ENCODE measurements around the gene MYO9B.
A peak's percentile ranks its signal among the peaks of the same experiment; 100 is the strongest.
"Not testable (repeated sequence)": the region's sequence is repeated elsewhere in the genome, so short reads cannot be mapped to it uniquely, and the experiment has no call there.

MYO9B gene

GRCh38 chr19:17138052-17138846 lies 62.7 kb downstream of the MYO9B start:
- peak in 1 of 51 donors; percentile 12 for DNase-seq

DNA sequence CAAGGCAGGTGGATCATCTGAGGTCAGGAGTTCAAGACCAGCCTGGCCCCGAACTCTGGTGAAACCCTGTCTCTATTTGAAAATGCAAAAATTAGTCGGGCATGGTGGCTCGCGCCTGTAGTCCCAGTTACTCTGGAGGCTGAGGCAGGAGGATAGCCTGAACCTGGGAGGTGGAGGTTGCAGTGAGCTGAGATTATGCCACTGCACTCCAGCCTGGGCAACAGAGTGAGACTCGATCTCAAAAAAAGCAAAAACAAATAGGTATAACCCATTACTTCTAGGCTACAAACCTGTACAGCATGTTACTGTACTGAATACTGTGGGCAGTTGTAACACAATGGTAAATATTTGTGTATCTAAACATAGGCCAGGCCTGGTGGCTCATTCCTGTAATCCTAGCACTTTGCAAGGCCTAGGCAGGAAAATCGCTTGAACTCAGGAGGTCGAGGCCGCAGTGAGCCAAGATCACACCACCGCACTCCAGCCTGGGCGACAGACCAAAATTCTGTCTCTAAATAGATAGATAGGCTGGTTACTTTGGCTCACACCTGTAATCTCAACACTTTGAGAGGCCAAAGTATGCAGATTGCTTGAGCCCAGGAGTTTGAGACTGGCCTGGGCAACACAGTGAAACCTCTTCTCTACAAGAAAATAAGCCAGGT lies 63.5 kb downstream of the MYO9B start:
- DNase-seq = no peak

DNA sequence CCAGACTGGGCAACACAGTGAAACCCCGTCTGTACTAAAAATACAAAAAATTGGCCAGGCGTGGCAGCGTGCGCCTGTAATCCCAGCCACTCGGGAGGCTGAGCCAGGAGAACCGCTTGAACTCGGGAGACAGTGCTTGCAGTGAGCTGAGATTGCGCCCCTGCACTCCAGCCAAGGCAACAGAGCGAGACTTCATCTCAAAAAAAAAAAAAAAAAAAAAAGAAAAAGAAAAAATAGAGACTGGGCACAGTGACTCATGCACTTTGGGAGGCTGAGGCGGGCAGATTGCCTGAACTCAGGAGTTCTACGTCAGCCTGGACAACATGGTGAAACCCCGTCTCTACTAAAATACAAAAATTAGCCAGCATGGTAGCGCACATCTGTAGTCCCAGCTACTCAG lies 69.2 kb downstream of the MYO9B start:
- DNase-seq = peak in 8 of 51 donors; percentile 6 to 38 (median 23)

- no peak for DNase-seq
Observed at GRCh38 chr19:17145546-17146497, 70.2 kb downstream of the MYO9B start.

DNA sequence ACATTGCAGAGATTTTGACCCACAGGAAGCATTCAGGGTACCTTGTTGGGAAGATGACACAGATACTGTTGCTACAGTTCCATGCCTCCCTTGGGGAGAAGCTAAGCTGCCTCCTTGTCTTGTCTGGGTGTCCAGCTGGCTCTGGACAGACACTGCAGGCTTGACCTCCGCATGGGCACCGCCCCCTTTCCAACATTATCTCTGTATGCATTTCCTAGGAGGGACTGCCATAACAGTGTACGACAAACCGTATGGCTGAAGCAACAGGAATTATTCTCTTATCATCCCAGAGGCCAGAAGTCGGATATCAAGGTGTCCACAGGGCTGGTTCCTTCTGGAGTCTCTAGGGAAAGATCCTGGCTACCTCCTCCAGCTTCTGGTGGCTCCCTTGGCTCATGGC lies 72.6 kb downstream of the MYO9B start:
- DNase-seq = no peak

GRCh38 chr19:17149393-17150135 lies 74.0 kb downstream of the MYO9B start:
- DNase-seq = no peak

GRCh38 chr19:17153996-17154395 lies 78.4 kb downstream of the MYO9B start:
- no peak for DNase-seq

DNA sequence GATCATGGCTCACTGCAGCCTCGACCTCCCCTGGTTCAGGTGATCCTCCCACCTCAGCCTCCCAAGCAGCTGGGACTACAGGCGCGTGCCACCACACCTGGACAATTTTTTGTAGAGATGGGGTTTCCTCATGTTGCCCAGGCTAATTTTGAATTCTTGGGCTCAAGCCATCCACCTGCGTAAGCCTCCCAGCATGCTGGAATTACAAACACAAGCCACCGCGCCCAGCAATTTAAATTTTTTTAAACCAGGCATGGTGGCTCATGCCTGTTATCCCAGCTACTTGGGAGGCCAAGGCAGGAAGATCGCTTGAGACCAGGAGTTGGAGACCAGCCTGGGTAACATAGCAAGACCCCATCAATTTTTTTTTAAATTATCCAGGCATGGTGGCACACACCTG lies 79.7 kb downstream of the MYO9B start:
- DNase-seq = no peak

DNA sequence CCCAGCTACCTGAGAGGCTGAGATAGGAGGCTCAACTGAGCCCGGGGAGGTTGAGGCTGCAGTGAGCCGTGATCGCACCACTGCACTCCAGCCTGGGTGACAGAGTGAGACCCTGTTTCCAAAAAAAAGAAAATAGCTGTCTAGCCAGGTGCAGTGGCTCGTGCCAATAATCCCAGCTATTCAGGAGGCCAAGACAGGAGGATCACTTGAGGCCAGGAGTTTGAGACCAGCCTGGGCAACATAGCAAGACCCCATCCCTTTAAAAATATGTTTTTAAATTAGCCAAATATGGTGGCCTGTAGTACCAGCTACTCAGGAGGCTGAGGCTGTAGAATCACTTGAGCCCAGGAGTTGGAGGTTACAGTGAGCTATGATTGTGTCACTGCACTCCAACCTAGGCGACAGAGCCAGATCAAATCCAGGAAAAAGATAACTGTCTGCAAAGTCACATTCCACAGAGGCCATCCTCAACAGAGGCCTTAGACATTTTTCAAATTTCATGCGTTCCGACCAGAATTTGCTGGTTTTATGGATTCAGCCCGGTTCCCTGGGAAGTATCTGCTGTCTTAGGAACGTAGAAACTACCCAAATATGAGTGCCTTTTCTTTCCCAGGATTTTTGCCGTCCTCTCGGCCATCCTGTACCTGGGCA lies 80.8 kb downstream of the MYO9B start:
- no peak for DNase-seq

GRCh38 chr19:17156947-17157302 lies 81.3 kb downstream of the MYO9B start:
- DNase-seq = peak in 8 of 51 donors; percentile 4 to 24 (median 8)

DNA sequence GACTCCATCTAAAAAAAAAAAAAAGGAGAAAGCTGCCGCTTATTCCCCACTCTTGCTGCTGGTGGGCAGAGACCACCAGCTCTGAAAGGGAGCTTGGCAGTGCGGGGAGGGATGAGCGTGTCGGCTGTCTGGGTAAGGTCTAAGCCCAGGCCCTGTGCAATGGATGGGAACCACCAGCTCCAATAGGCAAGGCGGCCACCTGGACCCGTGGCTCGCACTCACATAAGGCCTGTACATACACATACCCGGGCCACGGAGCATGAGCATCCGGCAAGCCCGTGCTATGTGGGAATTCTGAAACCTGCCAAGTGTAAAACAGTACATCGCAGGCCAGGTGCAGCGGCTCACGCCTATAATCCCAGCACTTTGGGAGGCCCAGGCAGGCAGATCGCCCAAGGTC lies 83.0 kb downstream of the MYO9B start:
- DNase-seq = no peak

- no peak for DNase-seq
Observed at GRCh38 chr19:17159466-17160393, 84.2 kb downstream of the MYO9B start.

- DNase-seq = no peak
Observed at GRCh38 chr19:17160908-17161307, 85.3 kb downstream of the MYO9B start.

DNA sequence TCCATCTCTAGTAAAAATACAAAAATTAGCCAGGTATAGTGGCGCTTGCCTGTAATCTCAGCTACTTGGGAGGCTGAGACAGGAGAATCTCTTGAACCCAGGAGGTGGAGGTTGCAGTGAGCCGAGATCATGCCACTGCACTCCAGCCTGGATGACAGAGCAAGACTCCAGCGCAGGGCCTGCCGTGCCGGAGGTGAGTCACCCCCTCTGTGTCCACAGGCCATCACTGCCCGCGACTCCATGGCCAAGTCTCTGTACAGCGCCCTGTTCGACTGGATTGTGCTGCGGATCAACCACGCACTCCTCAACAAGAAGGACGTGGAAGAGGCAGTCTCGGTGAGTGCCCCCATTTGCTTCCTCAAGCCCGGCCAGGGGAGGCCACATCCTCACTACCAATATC lies 86.6 kb downstream of the MYO9B start:
- not testable (repeated sequence) for DNase-seq

DNA sequence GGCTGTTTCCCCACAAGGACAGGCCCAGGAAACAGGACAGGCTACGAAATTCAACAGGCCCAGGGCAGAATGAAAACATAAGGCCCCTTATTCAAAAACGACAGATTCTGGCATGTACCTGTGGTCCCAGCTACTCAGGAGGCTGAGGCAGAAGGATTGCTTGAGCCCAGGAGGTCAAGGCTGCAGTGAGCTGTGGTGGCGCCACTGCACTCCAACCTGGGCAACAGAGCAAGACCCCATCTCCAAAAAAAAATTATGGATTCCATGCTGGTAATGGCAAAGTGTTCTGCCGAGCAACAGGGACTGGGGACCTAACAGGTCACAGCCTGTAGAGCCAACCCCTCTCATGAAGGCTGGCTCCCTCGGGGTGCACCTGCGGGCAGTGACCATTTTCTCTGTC lies 87.0 kb downstream of the MYO9B start:
- no peak for DNase-seq

GRCh38 chr19:17163652-17164051 lies 88.1 kb downstream of the MYO9B start:
- no peak for DNase-seq

- no peak for DNase-seq
Observed at GRCh38 chr19:17164639-17165038, 89.1 kb downstream of the MYO9B start.

DNA sequence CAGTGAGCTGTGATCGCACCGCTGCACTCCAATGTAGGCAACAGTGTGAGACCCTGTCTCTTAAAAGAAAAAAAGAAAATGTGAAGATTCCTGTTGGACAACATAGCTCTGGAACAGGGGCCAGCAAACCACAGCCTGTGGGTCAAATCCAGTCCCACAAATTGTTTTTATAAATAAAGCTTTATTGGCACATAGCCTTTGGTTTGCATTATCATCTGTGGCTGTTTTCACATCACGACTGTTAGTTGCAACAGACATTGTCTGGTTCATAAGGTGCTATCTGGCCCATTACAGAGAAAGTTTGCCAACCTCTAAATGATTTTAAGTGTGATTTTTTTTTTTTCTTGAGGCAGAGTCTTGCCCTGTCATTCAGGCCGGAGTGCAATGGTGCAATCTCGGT lies 90.1 kb downstream of the MYO9B start:
- DNase-seq = no peak

DNA sequence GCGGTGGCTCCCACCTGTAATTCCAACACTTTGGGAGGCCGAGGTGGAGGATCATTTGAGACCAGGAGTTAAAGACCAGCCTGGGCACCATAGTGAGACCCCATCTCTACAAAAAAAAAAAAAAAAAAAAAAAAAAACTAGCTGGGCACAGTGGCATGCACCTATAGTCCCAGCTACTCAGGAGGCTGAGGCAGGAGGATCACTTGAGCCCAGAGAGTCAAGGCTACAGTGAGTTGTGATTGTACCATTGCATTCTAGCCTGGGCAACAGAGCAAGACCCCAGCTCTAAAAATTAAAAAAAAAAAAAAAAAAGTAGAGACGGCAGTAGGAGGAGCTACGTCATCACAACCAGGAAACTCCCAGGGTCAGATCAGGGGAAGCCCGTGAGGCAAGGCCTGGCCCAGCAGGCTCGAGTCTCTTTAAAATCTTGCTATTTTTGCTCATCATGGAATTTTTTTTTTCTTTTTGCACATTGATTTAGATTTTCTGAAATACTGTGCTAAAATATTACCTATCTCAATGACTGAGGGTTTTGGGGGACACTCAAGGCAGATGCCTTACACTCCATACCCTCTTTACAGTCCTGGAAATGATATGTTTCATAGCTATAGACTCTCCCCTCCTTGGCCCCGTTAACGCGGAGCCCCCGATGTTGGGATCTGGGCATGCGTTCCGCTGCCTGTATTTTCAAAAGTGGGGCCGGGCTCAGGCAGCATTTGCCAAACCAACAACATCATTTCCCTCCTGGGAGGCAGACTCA lies 95.1 kb downstream of the MYO9B start:
- DNase-seq = no peak
